Chondrocyte (in vitro differentiated cells): Measurements from ENCODE around the gene FIBCD1. TPM values are rescaled to one million over a fixed set of nuclear protein-coding genes. Genes with fewer than 3 reads are reported as not detected.

Experiments
- DNase-seq: peaks from one replicate; pipeline ENCODE4 v3.0.0; 2021; ENCODE audit warnings: mixed read lengths, low spot score
- H3K27ac Mint-ChIP-seq: one replicate; pipeline ENCODE4 v1.8.0; 2021; ENCODE audit warnings: mild to moderate bottlenecking, moderate library complexity, mixed read lengths; ENCODE audit not compliant: unreplicated experiment
- H3K27me3 Mint-ChIP-seq: 2 replicates; pipeline ENCODE4 v1.8.0; 2021; ENCODE audit warnings: low read depth, mixed read lengths
- H3K36me3 Mint-ChIP-seq: 2 replicates; pipeline ENCODE4 v1.8.0; 2021; ENCODE audit warnings: low read depth, mixed read lengths
- H3K4me1 Mint-ChIP-seq: 2 replicates; pipeline ENCODE4 v1.8.0; 2021; ENCODE audit warnings: low read depth, mild to moderate bottlenecking, mixed read lengths
- H3K4me3 Mint-ChIP-seq: one replicate; pipeline ENCODE4 v1.8.0; 2021; ENCODE audit warnings: mild to moderate bottlenecking, moderate library complexity, mixed read lengths; ENCODE audit not compliant: unreplicated experiment
- H3K9me3 Mint-ChIP-seq: 2 replicates; pipeline ENCODE4 v1.8.0; 2021; ENCODE audit warnings: low read depth, mixed read lengths
- total RNA-seq: library from RNA; stranded (reverse); gene quantifications from 3 replicates; pipeline ENCODE4 v1.2.1, GENCODE V29; 2021
- TF ChIP-seq, protein P1 (sequence below): fragments of 200-600 bp; sonication (generic); IDR thresholded peaks from 2 replicates; pipeline ENCODE4 v1.5.0; 2021; ENCODE audit warnings: antibody characterized with exemption, mild to moderate bottlenecking, moderate library complexity

FIBCD1 gene
- total RNA-seq, 1 donor from 2014 or later, result 8.3 TPM

DNA sequence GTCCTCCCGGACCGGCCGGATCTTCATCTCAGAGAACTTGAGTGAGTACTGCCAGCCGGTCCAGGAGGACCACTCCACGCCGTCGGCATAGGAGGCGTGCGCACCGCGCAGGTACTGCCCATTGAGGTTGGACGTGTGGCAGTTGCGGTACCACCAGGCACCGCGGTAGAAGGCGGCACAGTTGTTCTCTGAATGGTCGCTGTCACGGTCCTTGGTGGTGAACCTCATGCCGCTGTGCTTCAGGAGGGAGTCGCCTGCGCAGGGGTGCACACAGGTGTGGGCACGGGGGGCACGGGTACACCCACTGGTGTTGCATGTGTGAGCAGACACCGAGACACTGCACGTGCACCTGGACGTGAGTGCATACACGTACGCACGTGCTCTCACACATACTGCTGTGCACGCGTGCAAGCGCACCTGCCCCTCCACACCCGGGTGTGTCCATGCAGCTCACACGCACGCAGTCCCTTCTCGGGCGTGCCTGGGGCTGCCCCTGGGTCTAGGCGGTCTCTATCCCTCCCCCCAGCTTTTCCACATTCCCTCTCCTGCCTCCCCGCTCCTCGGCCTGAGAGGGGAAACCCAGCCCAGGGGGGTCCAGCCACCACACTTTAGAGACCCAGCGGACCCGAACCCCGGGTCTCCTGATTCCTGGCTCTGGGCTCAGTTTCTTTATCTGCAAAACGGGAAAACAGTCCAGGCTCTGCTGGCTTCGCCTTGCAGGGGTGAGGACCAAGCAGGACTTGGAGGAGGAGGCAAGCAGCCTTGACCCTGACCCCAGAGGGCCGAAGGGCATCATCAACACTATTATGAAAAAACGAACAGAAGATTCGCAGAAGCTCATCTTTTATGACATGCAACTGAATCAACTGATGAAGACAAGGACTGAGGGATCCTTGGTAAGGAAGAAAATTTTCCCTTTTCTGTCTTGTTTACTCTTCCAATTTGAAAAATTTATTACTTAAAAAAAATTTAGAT lies 34.7 kb downstream of the FIBCD1 start:
- H3K4me3 Mint-ChIP-seq, result no peak overlapping the region
- H3K4me1 Mint-ChIP-seq, result no peaks in the 10 kb centered on the region
- H3K9me3 Mint-ChIP-seq, result no peaks in the 10 kb centered on the region
- H3K36me3 Mint-ChIP-seq, result no peaks in the 10 kb centered on the region
- no peaks in the 10 kb centered on the region for H3K27me3 Mint-ChIP-seq
- DNase-seq, result no peak
- H3K27ac Mint-ChIP-seq, result no peak overlapping the region
- TF ChIP-seq, protein P1, sequence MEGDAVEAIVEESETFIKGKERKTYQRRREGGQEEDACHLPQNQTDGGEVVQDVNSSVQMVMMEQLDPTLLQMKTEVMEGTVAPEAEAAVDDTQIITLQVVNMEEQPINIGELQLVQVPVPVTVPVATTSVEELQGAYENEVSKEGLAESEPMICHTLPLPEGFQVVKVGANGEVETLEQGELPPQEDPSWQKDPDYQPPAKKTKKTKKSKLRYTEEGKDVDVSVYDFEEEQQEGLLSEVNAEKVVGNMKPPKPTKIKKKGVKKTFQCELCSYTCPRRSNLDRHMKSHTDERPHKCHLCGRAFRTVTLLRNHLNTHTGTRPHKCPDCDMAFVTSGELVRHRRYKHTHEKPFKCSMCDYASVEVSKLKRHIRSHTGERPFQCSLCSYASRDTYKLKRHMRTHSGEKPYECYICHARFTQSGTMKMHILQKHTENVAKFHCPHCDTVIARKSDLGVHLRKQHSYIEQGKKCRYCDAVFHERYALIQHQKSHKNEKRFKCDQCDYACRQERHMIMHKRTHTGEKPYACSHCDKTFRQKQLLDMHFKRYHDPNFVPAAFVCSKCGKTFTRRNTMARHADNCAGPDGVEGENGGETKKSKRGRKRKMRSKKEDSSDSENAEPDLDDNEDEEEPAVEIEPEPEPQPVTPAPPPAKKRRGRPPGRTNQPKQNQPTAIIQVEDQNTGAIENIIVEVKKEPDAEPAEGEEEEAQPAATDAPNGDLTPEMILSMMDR, result no peak

DNA sequence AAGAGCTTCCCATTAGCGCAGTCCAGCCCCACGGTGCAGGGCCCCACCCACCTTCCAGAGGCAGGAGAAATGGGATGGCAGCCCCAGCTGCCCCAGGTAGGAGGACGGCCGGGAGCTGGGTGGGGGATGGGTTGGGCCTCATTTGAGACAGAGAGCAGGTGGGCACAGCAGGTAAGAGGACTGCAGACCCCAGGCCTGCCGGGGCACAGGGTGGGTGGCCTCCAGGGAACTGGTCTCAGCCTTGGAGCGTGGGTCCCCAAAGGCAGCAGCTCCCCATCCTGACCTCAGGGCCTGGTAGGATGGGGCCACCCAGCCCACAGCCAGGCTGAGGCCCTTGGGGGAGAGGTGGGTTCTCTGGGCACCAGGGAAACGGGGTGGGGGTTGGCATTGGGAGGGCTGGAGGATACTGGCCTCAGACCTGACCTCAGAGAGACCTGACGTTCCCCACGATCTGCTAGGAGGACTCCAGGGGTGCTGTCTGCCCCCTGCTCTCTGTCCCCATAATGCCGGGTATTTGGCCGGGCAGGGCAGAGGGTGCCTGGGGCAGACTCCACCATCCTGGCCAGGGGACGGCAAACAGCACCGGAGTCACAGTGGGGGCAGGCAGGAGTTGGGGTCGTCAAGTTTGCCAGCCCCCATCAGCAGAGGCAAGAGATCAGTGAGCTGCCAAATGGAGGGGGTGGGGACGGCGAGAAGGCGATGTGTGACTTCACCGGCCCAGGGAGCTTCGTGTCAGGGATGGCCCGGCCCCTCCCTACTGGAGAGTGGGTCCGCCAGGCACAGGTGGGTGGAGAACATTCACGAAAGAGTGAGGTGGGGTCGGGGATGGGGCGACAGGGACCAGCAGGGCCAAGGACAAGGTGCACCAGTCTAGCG lies 35.6 kb downstream of the FIBCD1 start:
- no peak overlapping the region for H3K27ac Mint-ChIP-seq
- TF ChIP-seq, protein P1, result no peak
- no peaks in the 10 kb centered on the region for H3K27me3 Mint-ChIP-seq
- no peak for DNase-seq
- no peaks in the 10 kb centered on the region for H3K4me1 Mint-ChIP-seq
- H3K36me3 Mint-ChIP-seq, result no peaks in the 10 kb centered on the region
- H3K4me3 Mint-ChIP-seq, result no peak overlapping the region
- H3K9me3 Mint-ChIP-seq, result no peaks in the 10 kb centered on the region

DNA sequence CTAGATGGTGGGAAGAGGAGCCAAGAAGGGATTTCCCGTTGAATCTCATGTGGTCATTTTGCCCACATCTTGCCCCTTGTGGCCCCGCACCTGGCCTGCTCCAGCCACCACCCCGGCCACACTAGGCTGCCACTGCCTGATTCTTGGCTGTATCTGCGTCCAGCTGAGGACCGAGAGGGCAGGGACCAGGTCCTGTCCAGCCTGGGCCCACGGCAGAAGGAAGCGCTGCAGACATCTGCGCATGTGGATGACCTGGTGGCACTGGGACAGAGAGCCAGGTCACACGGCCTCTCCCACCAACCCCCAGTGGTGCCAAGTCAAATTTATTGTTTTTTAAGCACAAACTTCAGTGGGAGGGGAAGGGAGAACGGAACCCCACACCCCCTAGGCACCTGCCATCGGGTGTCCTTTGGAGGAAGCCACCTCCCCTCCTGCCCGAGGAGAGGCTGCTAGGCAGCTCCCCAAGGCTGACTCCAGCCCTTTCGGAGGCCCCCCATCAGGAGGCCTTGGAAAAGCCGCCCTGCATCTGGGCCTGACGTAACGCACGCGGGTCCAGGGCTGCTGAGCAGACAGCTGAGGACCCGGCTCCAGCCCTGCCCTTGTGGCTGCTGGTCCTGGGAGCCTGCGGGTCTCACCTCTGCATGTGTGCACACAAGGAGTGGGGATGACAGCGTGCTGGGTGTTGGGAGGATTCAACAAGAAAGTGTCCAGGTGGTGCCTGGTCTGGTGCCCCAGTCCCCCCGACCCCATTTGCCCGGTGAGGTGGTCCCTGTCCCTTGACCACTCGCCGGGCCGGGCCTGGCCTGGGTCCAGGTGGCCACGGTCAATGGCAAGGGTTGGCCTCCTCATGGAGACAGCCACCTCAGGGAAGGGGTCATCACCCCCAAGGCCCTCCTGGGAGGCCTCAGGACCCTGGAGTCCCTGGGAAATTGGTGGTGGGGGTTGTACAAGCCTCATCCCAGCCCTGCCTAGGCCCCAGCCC lies 36.6 kb downstream of the FIBCD1 start:
- Mint-ChIP-seq H3K27me3 (no peaks in the 10 kb centered on the region), H3K4me1 (no peaks in the 10 kb centered on the region), H3K36me3 (no peaks in the 10 kb centered on the region), H3K27ac (no peak overlapping the region), H3K4me3 (no peak overlapping the region), H3K9me3 (no peaks in the 10 kb centered on the region)
- no peak for DNase-seq
- TF ChIP-seq, protein P1, result no peak

GRCh38 chr9:130901498-130902203 lies 37.4 kb downstream of the FIBCD1 start:
- H3K27me3 Mint-ChIP-seq, result no peaks in the 10 kb centered on the region
- no peak overlapping the region for H3K27ac Mint-ChIP-seq
- TF ChIP-seq, protein P1, result no peak
- no peaks in the 10 kb centered on the region for H3K9me3 Mint-ChIP-seq
- H3K4me3 Mint-ChIP-seq, result no peak overlapping the region
- no peaks in the 10 kb centered on the region for H3K4me1 Mint-ChIP-seq
- DNase-seq, result no peak
- no peaks in the 10 kb centered on the region for H3K36me3 Mint-ChIP-seq
